D721Med (cell line): ENCODE results near the gene SUGCT.
"Not testable (repeated sequence)": the region's sequence is repeated elsewhere in the genome, so short reads cannot be mapped to it uniquely, and the experiment has no call there.

ENCODE experiments used
- DNase-seq: peaks from one replicate; pipeline ENCODE4 v3.0.0; 2011; ENCODE audit warnings: low spot score; ENCODE audit not compliant: insufficient read length
- FAIRE-seq: peaks from 2 replicates; lab custom pipeline; 2011; peaks lifted over from hg19 to GRCh38; lab: Jason Lieb, UNC
- CTCF ChIP-seq: IDR thresholded peaks from 2 replicates; pipeline ENCODE4 v1.5.1; 2012; ENCODE audit warnings: mild to moderate bottlenecking, control low read depth; ENCODE audit not compliant: insufficient read depth; ENCODE audit errors: missing control alignments

SUGCT gene

GRCh38 chr7:40147371-40148246, 12.8 kb downstream of the SUGCT start:
- DNase-seq = no peak
- TF ChIP-seq CTCF = no peak
- no peak for FAIRE-seq

GRCh38 chr7:40148247-40148580, 13.4 kb downstream of the SUGCT start:
- not testable (repeated sequence) for FAIRE-seq, DNase-seq

GRCh38 chr7:40148671-40149070, 13.9 kb downstream of the SUGCT start:
- FAIRE-seq (no peak), DNase-seq (no peak)
- TF ChIP-seq CTCF = no peak

- no peak for FAIRE-seq
- DNase-seq = no peak
- no peak for TF ChIP-seq CTCF
Observed at GRCh38 chr7:40151504-40151903, 16.7 kb downstream of the SUGCT start.

- no peak for FAIRE-seq
- DNase-seq = no peak
- TF ChIP-seq CTCF = no peak
Observed at GRCh38 chr7:40156988-40157387, 22.2 kb downstream of the SUGCT start.

GRCh38 chr7:40162516-40162915, 27.7 kb downstream of the SUGCT start:
- FAIRE-seq = no peak
- no peak for TF ChIP-seq CTCF
- no peak for DNase-seq

GRCh38 chr7:40165216-40165615, 30.4 kb downstream of the SUGCT start:
- no peak for DNase-seq
- TF ChIP-seq CTCF = no peak
- FAIRE-seq = no peak

GRCh38 chr7:40167291-40167690, 32.5 kb downstream of the SUGCT start:
- no peak for DNase-seq
- no peak for FAIRE-seq
- no peak for TF ChIP-seq CTCF

GRCh38 chr7:40168266-40168665, 33.5 kb downstream of the SUGCT start:
- DNase-seq, FAIRE-seq: not testable (repeated sequence)

- FAIRE-seq, DNase-seq: not testable (repeated sequence)
Observed at GRCh38 chr7:40173121-40173520, 38.3 kb downstream of the SUGCT start.

- not testable (repeated sequence) for FAIRE-seq, DNase-seq
Observed at GRCh38 chr7:40175256-40175655, 40.5 kb downstream of the SUGCT start.
